Liver (tissue), 3 donors: ENCODE data around the gene MAP4K4.

Experiments
- ATF3 ChIP-seq: IDR thresholded peaks from 2 replicates; pipeline ENCODE4 v1.6.1; 2016; ENCODE audit warnings: antibody characterized with exemption
- EGR1 ChIP-seq, 2 donors: IDR thresholded peaks; 2 replicates each; pipeline ENCODE4 v1.6.1; 2016 to 2018; ENCODE audit warnings: antibody characterized with exemption in 2 of 2, low read depth in 2 of 2
- GABPA ChIP-seq, 2 donors: IDR thresholded peaks in 1 of 2; conservative IDR thresholded peaks in 1 of 2; 2 replicates each; pipeline ENCODE4 v1.6.1; 2016; ENCODE audit warnings: antibody characterized with exemption in 2 of 2, mild to moderate bottlenecking in 1 of 2, moderate library complexity in 1 of 2
- HNF4G ChIP-seq: IDR thresholded peaks from 2 replicates; pipeline ENCODE4 v1.6.1; 2016; ENCODE audit warnings: antibody characterized with exemption
- JUND ChIP-seq, 2 donors: IDR thresholded peaks; 2 replicates each; pipeline ENCODE4 v1.6.1; 2016; ENCODE audit warnings: antibody characterized with exemption in 2 of 2
- RAD21 ChIP-seq, 2 donors: IDR thresholded peaks; 2 replicates each; pipeline ENCODE4 v1.6.1; 2016; ENCODE audit warnings: antibody characterized with exemption in 2 of 2, mild to moderate bottlenecking in 2 of 2
- RXRA ChIP-seq, 2 donors: IDR thresholded peaks; 2 replicates each; pipeline ENCODE4 v1.6.1; 2017 to 2018; ENCODE audit warnings: antibody characterized with exemption in 2 of 2, mild to moderate bottlenecking in 1 of 2
- SP1 ChIP-seq: IDR thresholded peaks from 2 replicates; pipeline ENCODE4 v1.6.1; 2018; ENCODE audit warnings: antibody characterized with exemption, mild to moderate bottlenecking
- TAF1 ChIP-seq: conservative IDR thresholded peaks from 2 replicates; pipeline ENCODE4 v1.6.1; 2016; ENCODE audit warnings: antibody characterized with exemption, mild to moderate bottlenecking
- ZBTB33 ChIP-seq: IDR thresholded peaks from 2 replicates; pipeline ENCODE4 v1.6.1; 2016; ENCODE audit warnings: antibody characterized with exemption
- TF ChIP-seq, protein P1 (sequence below): fragments of 150-350 bp; IDR thresholded peaks from 2 replicates; pipeline ENCODE4 v1.5.1; 2017; ENCODE audit warnings: improper control_type of control experiment, low read depth, low read length; ENCODE audit not compliant: missing input control
- TF ChIP-seq, protein P2 (sequence below): IDR thresholded peaks from 2 replicates; pipeline ENCODE4 v1.6.1; 2016; ENCODE audit warnings: antibody characterized with exemption, mild to moderate bottlenecking
- donor health status: healthy.
- donor health status: healthy.

DNA sequence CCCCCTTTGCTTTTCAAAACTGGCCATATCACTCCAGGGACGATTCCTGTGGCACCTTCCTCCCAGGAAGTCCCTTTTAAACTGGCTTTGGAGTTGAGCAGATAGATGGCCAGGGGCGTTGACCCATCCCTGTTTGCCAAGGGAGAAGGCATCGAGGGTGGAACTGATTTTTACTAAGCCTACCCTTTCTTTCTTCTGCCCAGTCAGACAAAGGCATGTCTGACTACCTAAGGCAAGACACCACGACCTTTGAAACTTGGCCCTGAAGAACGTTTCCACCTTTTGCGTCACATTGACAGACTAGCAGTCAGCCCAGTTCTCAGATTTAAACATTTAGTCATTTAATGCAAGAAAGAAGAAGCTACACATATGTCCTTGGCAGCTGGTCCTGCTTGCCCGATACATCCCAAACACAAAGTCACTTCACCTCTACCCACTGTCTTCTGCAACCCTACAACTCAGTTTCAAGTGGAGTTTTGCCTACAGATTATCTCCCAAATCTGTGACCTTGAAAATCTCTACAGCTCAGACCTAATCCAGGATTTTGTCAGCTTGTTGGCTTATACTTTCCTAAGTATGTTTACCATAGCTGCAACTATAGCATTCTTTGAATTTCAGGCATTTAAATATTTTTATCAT lies 192.1 kb downstream of the MAP4K4 start:
- TF ChIP-seq, protein P1, sequence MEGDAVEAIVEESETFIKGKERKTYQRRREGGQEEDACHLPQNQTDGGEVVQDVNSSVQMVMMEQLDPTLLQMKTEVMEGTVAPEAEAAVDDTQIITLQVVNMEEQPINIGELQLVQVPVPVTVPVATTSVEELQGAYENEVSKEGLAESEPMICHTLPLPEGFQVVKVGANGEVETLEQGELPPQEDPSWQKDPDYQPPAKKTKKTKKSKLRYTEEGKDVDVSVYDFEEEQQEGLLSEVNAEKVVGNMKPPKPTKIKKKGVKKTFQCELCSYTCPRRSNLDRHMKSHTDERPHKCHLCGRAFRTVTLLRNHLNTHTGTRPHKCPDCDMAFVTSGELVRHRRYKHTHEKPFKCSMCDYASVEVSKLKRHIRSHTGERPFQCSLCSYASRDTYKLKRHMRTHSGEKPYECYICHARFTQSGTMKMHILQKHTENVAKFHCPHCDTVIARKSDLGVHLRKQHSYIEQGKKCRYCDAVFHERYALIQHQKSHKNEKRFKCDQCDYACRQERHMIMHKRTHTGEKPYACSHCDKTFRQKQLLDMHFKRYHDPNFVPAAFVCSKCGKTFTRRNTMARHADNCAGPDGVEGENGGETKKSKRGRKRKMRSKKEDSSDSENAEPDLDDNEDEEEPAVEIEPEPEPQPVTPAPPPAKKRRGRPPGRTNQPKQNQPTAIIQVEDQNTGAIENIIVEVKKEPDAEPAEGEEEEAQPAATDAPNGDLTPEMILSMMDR = no peak
- TF ChIP-seq GABPA (IDR thresholded peaks at IDR 0.05 in 1 of 2, conservative IDR thresholded peaks at IDR 0.05 in 1 of 2) (no peak), RAD21 (IDR thresholded peaks at IDR 0.05) (peak in 1 of 2 donors; percentile 10), ZBTB33 (no peak), ATF3 (no peak), JUND (IDR thresholded peaks at IDR 0.05) (no peak), SP1 (peak; percentile 25), RXRA (IDR thresholded peaks at IDR 0.05) (peak in 1 of 2 donors; percentile 67), EGR1 (IDR thresholded peaks at IDR 0.05; ENCODE audit: low read depth in 2 of 2) (no peak), HNF4G (no peak), TAF1 (no peak)
- TF ChIP-seq, protein P2, sequence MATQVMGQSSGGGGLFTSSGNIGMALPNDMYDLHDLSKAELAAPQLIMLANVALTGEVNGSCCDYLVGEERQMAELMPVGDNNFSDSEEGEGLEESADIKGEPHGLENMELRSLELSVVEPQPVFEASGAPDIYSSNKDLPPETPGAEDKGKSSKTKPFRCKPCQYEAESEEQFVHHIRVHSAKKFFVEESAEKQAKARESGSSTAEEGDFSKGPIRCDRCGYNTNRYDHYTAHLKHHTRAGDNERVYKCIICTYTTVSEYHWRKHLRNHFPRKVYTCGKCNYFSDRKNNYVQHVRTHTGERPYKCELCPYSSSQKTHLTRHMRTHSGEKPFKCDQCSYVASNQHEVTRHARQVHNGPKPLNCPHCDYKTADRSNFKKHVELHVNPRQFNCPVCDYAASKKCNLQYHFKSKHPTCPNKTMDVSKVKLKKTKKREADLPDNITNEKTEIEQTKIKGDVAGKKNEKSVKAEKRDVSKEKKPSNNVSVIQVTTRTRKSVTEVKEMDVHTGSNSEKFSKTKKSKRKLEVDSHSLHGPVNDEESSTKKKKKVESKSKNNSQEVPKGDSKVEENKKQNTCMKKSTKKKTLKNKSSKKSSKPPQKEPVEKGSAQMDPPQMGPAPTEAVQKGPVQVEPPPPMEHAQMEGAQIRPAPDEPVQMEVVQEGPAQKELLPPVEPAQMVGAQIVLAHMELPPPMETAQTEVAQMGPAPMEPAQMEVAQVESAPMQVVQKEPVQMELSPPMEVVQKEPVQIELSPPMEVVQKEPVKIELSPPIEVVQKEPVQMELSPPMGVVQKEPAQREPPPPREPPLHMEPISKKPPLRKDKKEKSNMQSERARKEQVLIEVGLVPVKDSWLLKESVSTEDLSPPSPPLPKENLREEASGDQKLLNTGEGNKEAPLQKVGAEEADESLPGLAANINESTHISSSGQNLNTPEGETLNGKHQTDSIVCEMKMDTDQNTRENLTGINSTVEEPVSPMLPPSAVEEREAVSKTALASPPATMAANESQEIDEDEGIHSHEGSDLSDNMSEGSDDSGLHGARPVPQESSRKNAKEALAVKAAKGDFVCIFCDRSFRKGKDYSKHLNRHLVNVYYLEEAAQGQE = no peak
